LNCAP (cell line): ENCODE data around the gene MCTP1.

Source experiments
- CTCF ChIP-seq: fragments of 450-650 bp; IDR thresholded peaks from 2 replicates; pipeline ENCODE4 v1.5.1; 2017; ENCODE audit warnings: mild to moderate bottlenecking

Gene MCTP1

GRCh38 chr5:95070453-95070852 is 214.4 kb downstream of the MCTP1 start:
- no peak for TF ChIP-seq CTCF

GRCh38 chr5:95069948-95070347 is 214.9 kb downstream of the MCTP1 start:
- TF ChIP-seq CTCF = no peak

GRCh38 chr5:95069021-95069420 is 215.9 kb downstream of the MCTP1 start:
- no peak for TF ChIP-seq CTCF

GRCh38 chr5:95068289-95068910 is 216.5 kb downstream of the MCTP1 start:
- TF ChIP-seq CTCF = no peak

- no peak for TF ChIP-seq CTCF
These were observed 218.8 kb downstream of the MCTP1 start for GRCh38 chr5:95066048-95066447.

- TF ChIP-seq CTCF = no peak
These were observed 221.4 kb downstream of the MCTP1 start for GRCh38 chr5:95063492-95063891.

- no peak for TF ChIP-seq CTCF
These were observed 224.8 kb downstream of the MCTP1 start for GRCh38 chr5:95060098-95060497.

GRCh38 chr5:95059636-95060035 is 225.3 kb downstream of the MCTP1 start:
- no peak for TF ChIP-seq CTCF
